H1 (cell line): Measurements from ENCODE around the gene PTPRJ. TPM values are rescaled to one million over a fixed set of nuclear protein-coding genes. Genes with fewer than 3 reads are reported as not detected.

Experiments used
- CTCF ChIA-PET: fragments of 300-600 bp; sonication (Branson Sonifier 250); formaldehyde crosslinking; loops from one replicate; lab custom pipeline; 2021; ENCODE audit not compliant: partially characterized antibody; lab: Charles Lee
- POLR2A ChIA-PET: fragments of 300-600 bp; sonication (Branson Sonifier 250); formaldehyde crosslinking; loops from one replicate; lab custom pipeline; 2021; ENCODE audit warnings: inconsistent platforms; ENCODE audit not compliant: partially characterized antibody; lab: Charles Lee
- DNase-seq, 2 experiments: peaks; one replicate each; pipeline versions ENCODE4 v3.0.0 to v3.0.0-alpha.2; 2010 to 2022; ENCODE audit warnings: low spot score in 2 of 2, low read depth in 1 of 2, mixed read lengths in 1 of 2
- FAIRE-seq: peaks from 2 replicates; lab custom pipeline; 2011; peaks lifted over from hg19 to GRCh38; lab: Jason Lieb, UNC
- H2AFZ ChIP-seq: 2 replicates; pipeline ENCODE4 v1.8.1; 2012; ENCODE audit warnings: low read length, inconsistent platforms
- H2AK5ac ChIP-seq: 2 replicates; pipeline ENCODE4 v1.6.1; 2013; ENCODE audit warnings: low read depth, low read length
- H2BK120ac ChIP-seq: replicated peaks from 2 replicates; pipeline ENCODE3; 2013; ENCODE audit warnings: low read depth, low read length, inconsistent platforms
- H2BK12ac ChIP-seq: 2 replicates; pipeline ENCODE4 v1.6.1; 2013; ENCODE audit warnings: low read depth, low read length
- H2BK15ac ChIP-seq: 2 replicates; pipeline ENCODE4 v1.6.1; 2013; ENCODE audit warnings: low read length
- H2BK20ac ChIP-seq: 2 replicates; pipeline ENCODE4 v1.6.1; 2013; ENCODE audit warnings: low read length
- H2BK5ac ChIP-seq: 2 replicates; pipeline ENCODE4 v1.6.1; 2013; ENCODE audit warnings: low read depth, low read length
- H3K14ac ChIP-seq: 2 replicates; pipeline ENCODE4 v1.6.1; 2013; ENCODE audit warnings: inconsistent platforms; ENCODE audit not compliant: insufficient read length
- H3K18ac ChIP-seq: 2 replicates; pipeline ENCODE4 v1.6.1; 2013; ENCODE audit warnings: low read length; ENCODE audit errors: extremely low read depth
- H3K23ac ChIP-seq: 2 replicates; pipeline ENCODE4 v1.6.1; 2013; ENCODE audit warnings: inconsistent platforms; ENCODE audit not compliant: insufficient read length
- H3K23me2 ChIP-seq: 2 replicates; pipeline ENCODE4 v1.6.1; 2013; ENCODE audit warnings: low read depth, low read length
- H3K27ac ChIP-seq: 2 replicates; pipeline ENCODE4 v1.6.1; 2011; ENCODE audit warnings: low read depth, low read length, inconsistent platforms
- H3K27me3 ChIP-seq, 4 experiments: replicated peaks in 1 of 4; 1 replicate in 1 of 4; 2 replicates in 3 of 4; pipeline versions ENCODE4 v1.6.1 to v1.8.1; 2011 to 2013; ENCODE audit warnings: low read length in 3 of 4, mild to moderate bottlenecking in 3 of 4, inconsistent platforms in 2 of 4, mixed read lengths in 2 of 4, moderate library complexity in 1 of 4; ENCODE audit not compliant: control insufficient read depth in 3 of 4, insufficient read depth in 3 of 4; ENCODE audit errors: extremely low read depth in 1 of 4
- H3K36me3 ChIP-seq, 4 experiments: 2 replicates each; pipeline versions ENCODE4 v1.6.1 to v1.8.1; 2011 to 2013; ENCODE audit warnings: mild to moderate bottlenecking in 4 of 4, low read length in 3 of 4, moderate library complexity in 2 of 4, control low read depth in 1 of 4, inconsistent platforms in 1 of 4; ENCODE audit not compliant: insufficient read depth in 4 of 4, control insufficient read depth in 2 of 4
- H3K4ac ChIP-seq: replicated peaks from 2 replicates; pipeline ENCODE3; 2013; ENCODE audit warnings: low read length, low read depth, mixed read lengths, inconsistent platforms; ENCODE audit not compliant: insufficient read length
- H3K4me1 ChIP-seq, 4 experiments: replicated peaks in 1 of 4; 1 replicate in 1 of 4; 2 replicates in 3 of 4; pipeline versions ENCODE4 v1.6.1 to v1.8.1; 2011 to 2013; ENCODE audit warnings: low read length in 3 of 4, inconsistent platforms in 2 of 4, mixed read lengths in 1 of 4; ENCODE audit not compliant: insufficient read depth in 4 of 4, control insufficient read depth in 3 of 4
- H3K4me2 ChIP-seq, 2 experiments: 2 replicates each; pipeline versions ENCODE4 v1.6.1 to v1.8.1; 2011 to 2013; ENCODE audit warnings: low read depth in 2 of 2, low read length in 2 of 2, control low read depth in 1 of 2, inconsistent platforms in 1 of 2, mild to moderate bottlenecking in 1 of 2; ENCODE audit not compliant: insufficient read depth in 1 of 2
- H3K4me3 ChIP-seq, 4 experiments: fragments of 200-600, 300-600 bp in 1 of 4; sonication (generic), shearing (Covaris generic), sonication (Bioruptor Twin) in 1 of 4; 2 replicates each; pipeline versions ENCODE4 v1.5.1 to v1.8.1; 2011 to 2016; ENCODE audit warnings: low read length in 4 of 4, low read depth in 3 of 4, control low read depth in 2 of 4, inconsistent platforms in 2 of 4, mild to moderate bottlenecking in 2 of 4, mixed read lengths in 1 of 4, moderate library complexity in 1 of 4; ENCODE audit not compliant: insufficient read depth in 2 of 4; ENCODE audit errors: extremely low read depth in 1 of 4
- H3K56ac ChIP-seq: replicated peaks from 2 replicates; pipeline ENCODE3; 2013; ENCODE audit warnings: low read depth, mild to moderate bottlenecking, mixed read lengths, low read length, inconsistent platforms; ENCODE audit not compliant: insufficient read length
- H3K79me1 ChIP-seq: 2 replicates; pipeline ENCODE4 v1.6.1; 2013; ENCODE audit warnings: low read depth, low read length, control low read depth
- H3K79me2 ChIP-seq, 2 experiments: 2 replicates each; pipeline versions ENCODE4 v1.6.1 to v1.8.1; 2012 to 2013; ENCODE audit warnings: low read length in 2 of 2, mild to moderate bottlenecking in 2 of 2, inconsistent platforms in 1 of 2; ENCODE audit not compliant: insufficient read depth in 2 of 2, control insufficient read depth in 1 of 2
- H3K9ac ChIP-seq, 4 experiments: replicated peaks in 1 of 4; 1 replicate in 1 of 4; 2 replicates in 3 of 4; pipeline versions ENCODE4 v1.6.1 to v1.8.1; 2011 to 2013; ENCODE audit warnings: low read depth in 3 of 4, low read length in 3 of 4, control low read depth in 2 of 4, mild to moderate bottlenecking in 2 of 4, moderate library complexity in 2 of 4, inconsistent platforms in 1 of 4; ENCODE audit errors: extremely low read depth in 1 of 4
- H3K9me3 ChIP-seq, 2 experiments: 2 replicates each; pipeline versions ENCODE4 v1.6.1 to v1.8.1; 2012 to 2013; ENCODE audit warnings: mild to moderate bottlenecking in 2 of 2, moderate library complexity in 2 of 2, control low read depth in 1 of 2, inconsistent platforms in 1 of 2, low read depth in 1 of 2, low read length in 1 of 2, mixed read lengths in 1 of 2; ENCODE audit not compliant: insufficient read depth in 2 of 2
- H4K20me1 ChIP-seq, 2 experiments: replicated peaks in 1 of 2; 2 replicates each; pipeline versions ENCODE3 to v1.8.1; 2011 to 2013; ENCODE audit warnings: inconsistent platforms in 2 of 2, low read length in 2 of 2, mild to moderate bottlenecking in 1 of 2; ENCODE audit not compliant: insufficient read depth in 2 of 2, control insufficient read depth in 1 of 2
- H4K5ac ChIP-seq: 2 replicates; pipeline ENCODE4 v1.6.1; 2013; ENCODE audit warnings: low read length, low read depth, mixed read lengths, inconsistent platforms; ENCODE audit not compliant: insufficient read length
- H4K8ac ChIP-seq: 2 replicates; pipeline ENCODE4 v1.8.0; 2013; ENCODE audit warnings: mild to moderate bottlenecking, moderate library complexity, low read length, inconsistent platforms; ENCODE audit not compliant: insufficient read depth; ENCODE audit errors: extremely low read depth
- H4K91ac ChIP-seq: replicated peaks from 2 replicates; pipeline ENCODE3; 2013; ENCODE audit warnings: low read length, mixed read lengths, inconsistent platforms; ENCODE audit not compliant: insufficient read length
- ASH2L ChIP-seq: fragments of 200-600, 300-600 bp; sonication (generic); IDR thresholded peaks from one replicate; pipeline ENCODE4 v1.7.1; 2017; ENCODE audit warnings: low read length
- ATF3 ChIP-seq: IDR thresholded peaks from 2 replicates; pipeline ENCODE4 v1.6.1; 2011; ENCODE audit warnings: low read depth, mild to moderate bottlenecking, low read length; ENCODE audit not compliant: insufficient read depth
- BACH1 ChIP-seq: IDR thresholded peaks from 2 replicates; pipeline ENCODE4 v1.6.1; 2012; ENCODE audit warnings: low read length, improper control_type of control experiment
- CEBPB ChIP-seq: IDR thresholded peaks from 2 replicates; pipeline ENCODE4 v1.6.1; 2012; ENCODE audit warnings: low read depth, low read length
- JUN ChIP-seq: IDR thresholded peaks from 2 replicates; pipeline ENCODE4 v1.6.1; 2011; ENCODE audit warnings: low read depth, mild to moderate bottlenecking, improper control_type of control experiment, low read length
- KDM5A ChIP-seq: fragments of 200-600 bp; IDR thresholded peaks from 2 replicates; pipeline ENCODE4 v1.7.1; 2012; ENCODE audit warnings: mild to moderate bottlenecking, low read length, inconsistent platforms, mixed read lengths
- MAFK ChIP-seq: IDR thresholded peaks from 2 replicates; pipeline ENCODE4 v1.6.1; 2012; ENCODE audit warnings: low read depth, mild to moderate bottlenecking, improper control_type of control experiment, low read length
- RBBP5 ChIP-seq: IDR thresholded peaks from 2 replicates; pipeline ENCODE4 v1.7.1; 2012; ENCODE audit warnings: low read depth, mild to moderate bottlenecking, inconsistent platforms, low read length, moderate library complexity, borderline replicate concordance
- SIN3A ChIP-seq, 2 experiments: IDR thresholded peaks in 1 of 2; conservative IDR thresholded peaks in 1 of 2; 2 replicates each; pipeline ENCODE4 v1.6.1; 2011 to 2012; ENCODE audit warnings: low read length in 2 of 2, improper control_type of control experiment in 1 of 2, low read depth in 1 of 2, mild to moderate bottlenecking in 1 of 2
- SUZ12 ChIP-seq: fragments of 200-600 bp; sonication (generic); IDR thresholded peaks from 2 replicates; pipeline ENCODE4 v1.6.1; 2012; ENCODE audit warnings: mild to moderate bottlenecking, inconsistent platforms, low read length, moderate library complexity, mixed read lengths
- TCF12 ChIP-seq: IDR thresholded peaks from 2 replicates; pipeline ENCODE4 v1.6.1; 2011; ENCODE audit warnings: low read depth, mild to moderate bottlenecking, low read length
- USF2 ChIP-seq: IDR thresholded peaks from 2 replicates; pipeline ENCODE4 v1.6.1; 2011; ENCODE audit warnings: low read length, improper control_type of control experiment
- WGBS, 2 experiments: shearing (Covaris generic) in 1 of 2; methylation state at CpG; one replicate each; pipeline versions ENCODE4 v1.1.6 to v1.1.7; 2013 to 2015; ENCODE audit warnings: low lambda C conversion rate in 2 of 2, mixed read lengths in 2 of 2, inconsistent platforms in 1 of 2, low coverage in 1 of 2, missing lambda C conversion rate in 1 of 2; ENCODE audit not compliant: insufficient replicate concordance in 2 of 2, insufficient coverage in 1 of 2, insufficient read length in 1 of 2; ENCODE audit errors: extremely low coverage in 1 of 2, missing lambda C conversion rate in 1 of 2; 5-methylcytosine and 5-hydroxymethylcytosine counted together
- polyA plus RNA-seq, 7 experiments: library from polyadenylated mRNA; depleted of rRNA in 3 of 7; stranded (reverse) in 5 of 7; unstranded in 2 of 7; fragments of >200 nt in 5 of 7; fragments of 200-250 nt in 2 of 7; gene quantifications; 1 replicate in 5 of 7; 2 replicates in 1 of 7; 4 replicates in 1 of 7; pipeline versions ENCODE4 v1.2.1 to v1.2.3, GENCODE V29; 2011 to 2013; ENCODE audit warnings: missing spikeins in 2 of 7, mixed read lengths in 2 of 7
- total RNA-seq: library from RNA; stranded (reverse); fragmentation: NEBNext Ultra II Directional; extraction: Animal tissue kit (Norgen Biotek cat#: 25700); gene quantifications from 2 replicates; pipeline ENCODE4 v1.2.1, GENCODE V29; 2021

PTPRJ gene
- total and polyA plus RNA-seq, 2 of the 8 experiments (the other 6 are each of a cell fraction or from before 2014, with no cell fraction given) = 4.4 to 22.6 TPM

GRCh38 chr11:48077251-48077650, 96.9 kb downstream of the PTPRJ start:
- H2BK5ac ChIP-seq = no peak overlapping the region
- H3K27me3 ChIP-seq = no peaks in the 10 kb centered on the region
- 87% methylated on average over 6 of the region's 6 CpGs; no CpG with 5 or more reads in 1 of the 2 experiments for WGBS, 2 experiments
- no peak overlapping the region for H3K4ac ChIP-seq
- no peak overlapping the region for H3K4me2 ChIP-seq
- FAIRE-seq (no peak), DNase-seq (no peak)
- H2AFZ ChIP-seq = no peak overlapping the region
- no peaks in the 10 kb centered on the region; the same call in 1 of the 2 replicates for H3K79me1 ChIP-seq
- H3K9me3 ChIP-seq = no peaks in the 10 kb centered on the region
- no peak overlapping the region for H2BK20ac ChIP-seq
- no peaks in the 10 kb centered on the region for H3K79me2 ChIP-seq
- H3K36me3 ChIP-seq = no peaks in the 10 kb centered on the region
- H3K9ac ChIP-seq = no peak overlapping the region
- no peak overlapping the region for H2AK5ac ChIP-seq
- no peak overlapping the region for H2BK120ac ChIP-seq
- TF ChIP-seq ATF3 = no peak
- no peak for TF ChIP-seq ASH2L
- no peak for TF ChIP-seq MAFK
- no peak for TF ChIP-seq RBBP5
- TF ChIP-seq JUN = no peak
- TF ChIP-seq SUZ12 = no peak
- TF ChIP-seq BACH1 = no peak
- TF ChIP-seq TCF12 = no peak
- no peak for TF ChIP-seq KDM5A
- no peak for TF ChIP-seq CEBPB
- TF ChIP-seq SIN3A (conservative IDR thresholded peaks at IDR 0.05 in 1 of 2, IDR thresholded peaks at IDR 0.05 in 1 of 2; ENCODE audit: low read depth in 1 of 2, low read length in 2 of 2) = no peak
- TF ChIP-seq USF2 = no peak
- no peak overlapping the region for H2BK15ac ChIP-seq
- no peaks in the 10 kb centered on the region for H4K20me1 ChIP-seq
- H3K23ac ChIP-seq = no peak overlapping the region
- no peak overlapping the region for H3K56ac ChIP-seq
- no peak overlapping the region for H4K91ac ChIP-seq
- ChIA-PET POLR2A (no interaction called here), CTCF (no interaction called here)
- H4K5ac ChIP-seq = no peak overlapping the region
- H4K8ac ChIP-seq = no peak overlapping the region
- peaks cover 0 to 4% (median 1%) of the 10 kb centered on the region in 4 experiments; a peak in 1 of 7 replicates for H3K4me1 ChIP-seq
- no peak overlapping the region for H2BK12ac ChIP-seq
- H3K23me2 ChIP-seq = no peaks in the 10 kb centered on the region
- no peak overlapping the region for H3K14ac ChIP-seq
- no peak overlapping the region for H3K4me3 ChIP-seq
- H3K18ac ChIP-seq = no peak overlapping the region
- no peak overlapping the region for H3K27ac ChIP-seq
